SK-N-DZ (cell line): Measurements from ENCODE around the gene ETFB. TPM values are rescaled to one million over a fixed set of nuclear protein-coding genes. Genes with fewer than 3 reads are reported as not detected.
"Not testable (repeated sequence)": the region's sequence is repeated elsewhere in the genome, so short reads cannot be mapped to it uniquely, and the experiment has no call there.

Source experiments
- DNase-seq: peaks from one replicate; pipeline ENCODE4 v3.0.0-alpha.2; 2015; ENCODE audit warnings: low spot score
- polyA plus RNA-seq, 2 experiments: library from polyadenylated mRNA; depleted of rRNA; stranded (reverse); fragments of >200 nt; gene quantifications; 2 replicates each; pipeline ENCODE4 v1.2.3, GENCODE V29; 2014

The ETFB gene
- 85.5 and 98.6 TPM in 2 replicates for polyA plus RNA-seq (2014; cell fraction: cytosol; rRNA removed)
- polyA plus RNA-seq (2014; cell fraction: nucleus; rRNA removed) = 39.1 and 40.7 TPM in 2 replicates

GRCh38 chr19:51365965-51366388, at the start of gene ETFB:
TSS of gene ETFB (minus strand) at chr19:51366388. CDS start at chr19:51366326, 62 bp downstream.
- DNase-seq = no peak

- no peak for DNase-seq
Observed at GRCh38 chr19:51415187-51415586, 49.0 kb upstream of the ETFB start.

GRCh38 chr19:51410950-51411748, 45.0 kb upstream of the ETFB start:
- DNase-seq = no peak

GRCh38 chr19:51407511-51408131, 41.4 kb upstream of the ETFB start:
- no peak for DNase-seq

GRCh38 chr19:51402117-51402516, 35.9 kb upstream of the ETFB start:
- DNase-seq = no peak

- not testable (repeated sequence) for DNase-seq
Observed at GRCh38 chr19:51399936-51400335, 33.7 kb upstream of the ETFB start.

- DNase-seq = no peak
Observed at GRCh38 chr19:51399231-51399630, 33.0 kb upstream of the ETFB start.

GRCh38 chr19:51398096-51398704, 32.0 kb upstream of the ETFB start:
- no peak for DNase-seq

GRCh38 chr19:51397453-51397852, 31.3 kb upstream of the ETFB start:
- not testable (repeated sequence) for DNase-seq

GRCh38 chr19:51396175-51396574, 30.0 kb upstream of the ETFB start:
- DNase-seq = no peak

- peak; percentile 97 for DNase-seq
Observed at GRCh38 chr19:51394050-51394836, 28.1 kb upstream of the ETFB start.

GRCh38 chr19:51392701-51393100, 26.5 kb upstream of the ETFB start:
- no peak for DNase-seq

- DNase-seq = no peak
Observed at GRCh38 chr19:51391073-51391611, 25.0 kb upstream of the ETFB start.

GRCh38 chr19:51389143-51389542, 23.0 kb upstream of the ETFB start:
- DNase-seq = no peak

- no peak for DNase-seq
Observed at GRCh38 chr19:51387924-51388389, 21.8 kb upstream of the ETFB start, which contains the start of gene LIM2. TSS of gene LIM2 (minus strand) at chr19:51387974. CDS start at chr19:51387443, 531 bp downstream.

GRCh38 chr19:51386882-51387520, 20.8 kb upstream of the ETFB start:
- no peak for DNase-seq

- DNase-seq = no peak
Observed at GRCh38 chr19:51382004-51382403, 15.8 kb upstream of the ETFB start.

GRCh38 chr19:51380379-51380778, 14.2 kb upstream of the ETFB start:
- no peak for DNase-seq

- no peak for DNase-seq
Observed at GRCh38 chr19:51377422-51377821, 11.2 kb upstream of the ETFB start.

GRCh38 chr19:51375504-51376221, 9.5 kb upstream of the ETFB start:
- DNase-seq = no peak
